GM06990 (cell line): ENCODE measurements around the gene YAP1.

Experiments used
- DNase-seq: peaks from one replicate; pipeline ENCODE4 v3.0.0-alpha.2; 2011; ENCODE audit not compliant: insufficient read length; ENCODE audit errors: extremely low read depth
- H3K27me3 ChIP-seq: replicated peaks from 2 replicates; pipeline ENCODE4 v1.6.0; 2011; ENCODE audit warnings: low read length; ENCODE audit not compliant: control insufficient read depth, insufficient read depth
- H3K36me3 ChIP-seq: 2 replicates; pipeline ENCODE4 v1.5.1; 2011; ENCODE audit warnings: low read length; ENCODE audit not compliant: control insufficient read depth, insufficient read depth
- H3K4me3 ChIP-seq: replicated peaks from 2 replicates; pipeline ENCODE4 v1.5.1; 2011; ENCODE audit warnings: low read depth, mild to moderate bottlenecking, control low read depth, low read length
- TF ChIP-seq, protein P1 (sequence below): IDR thresholded peaks from 2 replicates; pipeline ENCODE4 v1.5.1; 2011; ENCODE audit warnings: low read length, control low read depth, mild to moderate bottlenecking, inconsistent platforms; ENCODE audit not compliant: insufficient read depth, poor library complexity, severe bottlenecking

YAP1 gene

DNA sequence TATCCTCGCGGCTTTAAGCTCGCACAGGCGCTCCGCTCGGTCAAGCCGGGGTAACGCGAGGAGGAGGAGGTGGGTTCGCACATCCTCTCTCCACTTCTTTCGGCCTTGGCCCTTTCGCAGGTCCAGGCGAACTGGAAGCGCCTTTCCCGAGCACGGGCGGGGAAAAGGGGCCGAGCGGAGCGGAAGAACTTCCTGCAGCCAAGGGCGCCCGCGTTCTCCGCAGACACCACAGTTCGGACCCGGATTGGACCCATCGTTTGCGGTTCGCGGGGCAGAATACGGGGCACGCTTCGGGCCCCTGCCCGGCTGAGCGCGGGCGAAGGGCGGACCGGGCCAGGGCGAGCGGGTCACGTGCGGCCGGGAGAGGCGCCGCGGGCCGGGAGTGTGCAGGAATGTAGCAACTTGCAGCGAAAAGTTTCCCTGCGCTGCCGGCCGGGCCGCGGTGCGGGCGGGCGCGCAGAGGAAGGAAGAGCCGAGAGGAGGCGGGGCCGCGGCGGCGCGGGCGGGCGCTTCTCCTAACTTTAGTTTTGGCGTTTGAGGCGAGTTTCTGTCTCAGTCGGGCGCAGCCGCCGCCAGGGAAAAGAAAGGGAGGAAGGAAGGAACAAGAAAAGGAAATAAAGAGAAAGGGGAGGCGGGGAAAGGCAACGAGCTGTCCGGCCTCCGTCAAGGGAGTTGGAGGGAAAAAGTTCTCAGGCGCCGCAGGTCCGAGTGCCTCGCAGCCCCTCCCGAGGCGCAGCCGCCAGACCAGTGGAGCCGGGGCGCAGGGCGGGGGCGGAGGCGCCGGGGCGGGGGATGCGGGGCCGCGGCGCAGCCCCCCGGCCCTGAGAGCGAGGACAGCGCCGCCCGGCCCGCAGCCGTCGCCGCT is at the start of gene YAP1:
TSS of gene YAP1 (plus strand) at position 552 of the 865 bp plus-strand sequence. CDS start 402 bp downstream, outside the sequence.
- DNase-seq: peak; percentile 84
- TF ChIP-seq, protein P1, sequence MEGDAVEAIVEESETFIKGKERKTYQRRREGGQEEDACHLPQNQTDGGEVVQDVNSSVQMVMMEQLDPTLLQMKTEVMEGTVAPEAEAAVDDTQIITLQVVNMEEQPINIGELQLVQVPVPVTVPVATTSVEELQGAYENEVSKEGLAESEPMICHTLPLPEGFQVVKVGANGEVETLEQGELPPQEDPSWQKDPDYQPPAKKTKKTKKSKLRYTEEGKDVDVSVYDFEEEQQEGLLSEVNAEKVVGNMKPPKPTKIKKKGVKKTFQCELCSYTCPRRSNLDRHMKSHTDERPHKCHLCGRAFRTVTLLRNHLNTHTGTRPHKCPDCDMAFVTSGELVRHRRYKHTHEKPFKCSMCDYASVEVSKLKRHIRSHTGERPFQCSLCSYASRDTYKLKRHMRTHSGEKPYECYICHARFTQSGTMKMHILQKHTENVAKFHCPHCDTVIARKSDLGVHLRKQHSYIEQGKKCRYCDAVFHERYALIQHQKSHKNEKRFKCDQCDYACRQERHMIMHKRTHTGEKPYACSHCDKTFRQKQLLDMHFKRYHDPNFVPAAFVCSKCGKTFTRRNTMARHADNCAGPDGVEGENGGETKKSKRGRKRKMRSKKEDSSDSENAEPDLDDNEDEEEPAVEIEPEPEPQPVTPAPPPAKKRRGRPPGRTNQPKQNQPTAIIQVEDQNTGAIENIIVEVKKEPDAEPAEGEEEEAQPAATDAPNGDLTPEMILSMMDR: no peak
- no peaks in the 10 kb centered on the region for H3K36me3 ChIP-seq
- H3K27me3 ChIP-seq: no peaks in the 10 kb centered on the region; the same call in none of the 2 replicates
- peak within 1 kb of the TSS; percentile 53 for H3K4me3 ChIP-seq

DNA sequence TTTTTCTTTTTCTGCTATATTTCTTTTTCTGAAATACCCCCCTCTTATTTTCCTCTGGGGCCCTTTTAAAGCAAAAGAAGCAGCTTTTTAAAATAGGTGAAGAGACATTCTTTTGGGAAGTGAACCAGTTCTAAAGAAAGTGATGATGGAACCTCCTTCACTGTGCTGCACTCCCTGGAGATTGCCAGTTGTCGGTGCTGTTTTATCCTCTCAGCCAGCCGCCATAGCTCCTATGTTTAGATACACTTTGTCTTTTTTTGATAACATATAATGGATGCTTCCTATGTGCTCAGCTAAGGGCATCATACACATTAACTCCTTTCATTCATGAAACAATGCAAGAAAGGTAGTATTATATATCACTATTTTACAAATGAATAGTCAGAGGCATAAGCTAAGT is 49.0 kb upstream of the YAP1 start:
- Histone ChIP-seq H3K36me3 (no peaks in the 10 kb centered on the region), H3K27me3 (no peaks in the 10 kb centered on the region), H3K4me3 (no peak overlapping the region)
- TF ChIP-seq, protein P1: no peak
- DNase-seq: no peak

DNA sequence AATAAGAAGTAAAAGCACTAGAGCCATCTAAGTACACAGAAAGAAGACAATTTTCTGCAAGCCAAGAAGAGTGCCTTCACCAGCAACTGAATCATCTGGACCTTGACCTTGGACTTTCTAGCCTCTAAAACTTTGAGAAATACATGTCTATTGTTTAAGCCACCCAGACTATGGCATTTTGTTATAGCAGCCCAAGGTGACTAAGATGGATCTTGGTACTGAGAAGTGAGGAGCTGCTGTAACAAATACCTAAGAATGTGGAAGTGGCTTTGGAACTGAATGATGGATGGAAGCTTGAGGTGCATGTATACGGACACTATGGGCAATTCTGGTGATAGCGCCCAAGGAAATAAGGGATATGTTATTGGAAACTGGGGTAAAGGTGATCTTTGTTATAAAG is 48.1 kb upstream of the YAP1 start:
- H3K36me3 ChIP-seq: no peaks in the 10 kb centered on the region
- TF ChIP-seq, protein P1: no peak
- DNase-seq: no peak
- no peaks in the 10 kb centered on the region for H3K27me3 ChIP-seq
- H3K4me3 ChIP-seq: no peak overlapping the region

DNA sequence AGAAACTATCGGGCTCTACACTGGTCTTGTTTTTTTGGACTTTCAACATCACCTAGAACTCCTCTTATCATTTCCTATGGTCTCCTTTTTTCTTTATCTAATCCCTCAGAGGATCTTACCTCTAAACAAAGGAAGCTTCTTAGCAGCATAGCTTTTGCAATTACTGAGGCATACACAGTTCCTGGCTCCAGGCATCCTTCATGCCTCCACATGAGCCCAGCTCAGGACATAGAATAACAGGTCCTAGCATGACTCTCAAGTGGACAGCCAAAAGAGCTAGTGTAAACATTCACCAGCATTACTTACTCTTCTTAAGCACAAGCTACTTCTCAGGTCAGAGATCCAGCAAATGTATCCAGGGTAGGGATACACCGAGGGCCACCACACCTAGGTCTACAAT is 45.9 kb upstream of the YAP1 start:
- H3K4me3 ChIP-seq: no peak overlapping the region
- TF ChIP-seq, protein P1: no peak
- no peak for DNase-seq
- H3K36me3 ChIP-seq: no peaks in the 10 kb centered on the region
- H3K27me3 ChIP-seq: no peaks in the 10 kb centered on the region

DNA sequence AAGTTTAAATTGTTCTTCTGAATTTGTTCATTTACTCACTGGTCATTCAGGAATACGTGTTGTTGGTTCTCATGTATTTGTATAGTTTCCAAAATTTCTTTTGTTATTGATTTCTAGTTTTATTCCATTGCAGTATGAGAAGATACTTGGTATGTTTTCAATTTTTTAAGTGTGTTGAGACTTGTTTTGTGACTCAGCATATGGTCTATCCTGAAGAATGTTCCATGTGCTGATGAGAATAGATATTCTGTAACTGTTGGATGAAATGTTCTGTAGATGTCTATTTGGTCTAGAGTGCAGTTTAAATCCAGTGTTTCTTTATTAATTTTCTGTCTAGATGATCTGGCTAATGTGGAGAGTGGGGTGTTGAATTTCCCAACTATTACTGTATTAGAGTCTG is 39.5 kb upstream of the YAP1 start:
- TF ChIP-seq, protein P1: no peak
- no peaks in the 10 kb centered on the region for H3K27me3 ChIP-seq
- no peak for DNase-seq
- no peaks in the 10 kb centered on the region for H3K36me3 ChIP-seq
- H3K4me3 ChIP-seq: no peak overlapping the region
